Stimulated activated naive CD8-positive, alpha-beta T cell treated with anti-CD3 and anti-CD28 coated beads, Interleukin-15, amount 100 ng/mL, for 72 hours (primary cell): ENCODE results near the gene MNDA.

Experiments used
- ATAC-seq: fragments of 150-1000 bp; cut with Tn5 transposase; 2 replicates; pipeline ENCODE4 v1.10.0; 2021; ENCODE audit warnings: mild to moderate bottlenecking, moderate library complexity
- DNase-seq, 2 donors: peaks; one replicate each; pipeline ENCODE4 v3.0.0; 2021 to 2022
- H3K27ac Mint-ChIP-seq, 2 donors: one replicate each; pipeline ENCODE4 v1.8.0; 2022; ENCODE audit warnings: mild to moderate bottlenecking in 2 of 2, mixed read lengths in 2 of 2, moderate library complexity in 2 of 2
- H3K27me3 Mint-ChIP-seq: one replicate; pipeline ENCODE4 v1.8.0; 2022; ENCODE audit warnings: mixed read lengths
- H3K4me1 Mint-ChIP-seq: one replicate; pipeline ENCODE4 v1.8.0; 2022; ENCODE audit warnings: mild to moderate bottlenecking, mixed read lengths
- H3K4me3 Mint-ChIP-seq, 2 donors: one replicate each; pipeline ENCODE4 v1.8.0; 2022; ENCODE audit warnings: mild to moderate bottlenecking in 2 of 2, mixed read lengths in 2 of 2, moderate library complexity in 1 of 2
- H3K9me3 Mint-ChIP-seq, 2 donors: one replicate each; pipeline ENCODE4 v1.8.0; 2022; ENCODE audit warnings: mixed read lengths in 2 of 2

The MNDA gene

DNA sequence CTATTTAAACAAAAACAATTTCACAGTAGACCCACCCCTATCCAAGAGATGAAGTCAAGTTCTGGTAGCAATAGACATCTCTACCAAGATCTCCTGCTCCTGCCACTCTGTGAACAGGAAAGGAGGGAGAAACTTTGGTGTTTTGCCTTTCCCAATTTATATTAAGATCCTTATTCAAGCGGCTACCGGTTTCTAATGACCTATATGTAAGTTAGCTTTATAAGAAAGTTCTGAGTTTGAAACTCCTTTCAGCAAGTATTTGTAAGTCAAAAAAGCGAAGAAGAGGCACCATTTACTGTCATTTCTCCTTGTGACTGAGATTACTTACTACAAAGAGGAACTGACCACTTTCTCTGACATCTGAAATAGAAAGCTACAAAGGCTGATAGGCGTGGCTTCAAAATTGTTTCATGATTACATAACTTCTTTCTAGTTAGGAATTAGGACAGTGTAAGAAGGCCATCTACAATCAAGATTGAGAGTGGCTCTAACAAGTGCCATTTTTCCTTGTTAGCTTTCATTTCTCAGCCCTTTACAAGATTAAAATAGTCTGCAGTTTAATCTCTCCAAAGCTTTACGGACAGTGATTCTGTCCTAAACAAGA, at the start of gene MNDA:
Gene MNDA (plus strand): TSS at position 448 of the 604 bp plus-strand sequence. CDS start 10,803 bp downstream, outside the sequence.
- Mint-ChIP-seq H3K27me3 (no peaks in the 10 kb centered on the region), H3K9me3 (peaks cover 26% of the 10 kb centered on the region in 2 donors), H3K27ac (peak within 1 kb of the TSS in 1 of 2 donors; percentile 47), H3K4me3 (no peak within 1 kb of the TSS), H3K4me1 (peaks cover 7% of the 10 kb centered on the region)
- DNase-seq (no peak), ATAC-seq (no peak)

DNA sequence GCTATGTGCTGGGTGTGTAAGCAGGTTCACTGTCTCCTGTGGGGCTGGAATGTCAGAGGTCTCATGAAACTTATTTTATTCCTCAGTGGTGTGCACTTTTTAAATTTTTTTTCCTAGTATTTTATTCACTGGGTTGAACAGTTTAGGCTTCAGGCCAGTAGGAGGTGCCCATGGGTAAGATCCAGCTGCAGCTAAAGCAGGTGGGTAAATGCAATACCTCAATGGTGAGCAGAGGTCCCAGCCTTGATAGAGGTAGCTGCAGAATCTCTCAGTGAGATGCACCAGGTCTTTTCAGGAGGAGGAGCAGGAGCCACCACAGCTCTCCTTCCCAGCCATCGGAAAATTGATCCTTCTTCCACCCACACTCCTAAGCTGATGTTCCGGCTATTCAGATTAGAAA, 37.5 kb upstream of the MNDA start:
- no peak overlapping the region for H3K27ac Mint-ChIP-seq
- DNase-seq (peak in 1 of 2 donors; percentile 13), ATAC-seq (no peak)
- H3K4me1 Mint-ChIP-seq = no peaks in the 10 kb centered on the region
- no peaks in the 10 kb centered on the region for H3K9me3 Mint-ChIP-seq
- no peak overlapping the region for H3K4me3 Mint-ChIP-seq
- H3K27me3 Mint-ChIP-seq = peaks cover 35% of the 10 kb centered on the region

DNA sequence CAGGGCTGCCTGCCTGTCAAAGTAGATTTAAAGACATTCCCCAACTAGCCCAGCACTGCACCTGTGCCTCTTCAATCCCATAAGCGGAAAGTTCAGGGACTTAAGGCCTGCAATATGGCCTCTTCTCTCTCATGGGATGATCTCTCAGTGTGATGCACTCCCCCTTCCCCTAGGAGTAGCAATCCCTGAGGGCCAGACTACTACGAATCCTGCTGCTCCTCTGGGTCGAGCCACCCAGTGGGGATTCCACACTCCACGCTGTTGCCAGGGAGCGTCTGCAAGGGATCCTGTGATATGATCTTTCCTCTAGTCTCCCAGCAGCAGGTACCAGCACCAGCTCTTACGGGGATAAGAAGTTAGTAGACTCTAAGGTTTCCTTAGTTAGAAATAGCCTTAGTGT, 36.9 kb upstream of the MNDA start:
- no peaks in the 10 kb centered on the region for H3K9me3 Mint-ChIP-seq
- peaks cover 35% of the 10 kb centered on the region for H3K27me3 Mint-ChIP-seq
- H3K27ac Mint-ChIP-seq = no peak overlapping the region
- ATAC-seq (no peak), DNase-seq (no peak)
- no peak overlapping the region for H3K4me3 Mint-ChIP-seq
- H3K4me1 Mint-ChIP-seq = no peaks in the 10 kb centered on the region

DNA sequence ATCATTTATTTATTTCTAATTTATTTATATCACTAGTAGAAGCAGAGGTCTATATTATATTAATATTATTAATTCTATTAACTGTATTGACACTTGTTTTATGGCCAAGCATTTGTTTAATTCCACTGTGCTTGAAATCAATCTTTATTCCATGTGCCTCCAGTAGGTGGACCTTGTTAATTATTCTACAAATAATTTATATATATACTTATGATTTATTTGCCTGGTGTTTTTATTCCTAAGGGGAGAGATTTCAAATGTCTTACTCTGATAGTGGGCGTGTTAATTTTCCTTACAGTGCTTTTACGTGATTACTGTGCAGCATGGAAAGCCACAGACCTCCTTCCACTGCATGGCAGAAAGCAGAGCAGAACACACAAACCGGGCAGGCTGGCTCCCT, 32.6 kb upstream of the MNDA start:
- Mint-ChIP-seq H3K27me3 (peaks cover 64% of the 10 kb centered on the region), H3K4me3 (no peak overlapping the region), H3K9me3 (no peaks in the 10 kb centered on the region), H3K27ac (no peak overlapping the region), H3K4me1 (no peaks in the 10 kb centered on the region)
- DNase-seq = no peak
- ATAC-seq = no peak

DNA sequence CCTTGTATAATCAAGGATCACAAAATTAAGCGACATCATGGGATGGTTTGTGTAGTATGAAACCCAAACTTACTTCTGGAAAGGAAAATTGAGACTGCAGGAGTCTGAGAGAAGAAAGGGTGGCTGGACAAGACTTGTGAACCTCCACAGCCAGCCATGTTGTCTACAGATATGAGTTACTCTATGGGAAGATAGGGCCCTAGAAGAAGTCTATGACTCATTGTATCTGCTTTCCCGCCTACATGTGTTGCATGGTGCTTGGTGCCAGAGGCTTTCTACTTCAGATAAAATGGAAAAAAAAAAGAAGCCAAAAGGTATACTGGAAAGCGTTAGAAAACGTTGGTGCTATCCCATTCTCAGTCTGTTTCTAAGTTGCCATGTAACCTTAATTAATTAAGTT, 31.5 kb upstream of the MNDA start:
- no peak for DNase-seq
- ATAC-seq = no peak
- Mint-ChIP-seq H3K4me3 (no peak overlapping the region), H3K27me3 (peaks cover 60% of the 10 kb centered on the region), H3K4me1 (no peaks in the 10 kb centered on the region), H3K9me3 (no peaks in the 10 kb centered on the region), H3K27ac (no peak overlapping the region)

DNA sequence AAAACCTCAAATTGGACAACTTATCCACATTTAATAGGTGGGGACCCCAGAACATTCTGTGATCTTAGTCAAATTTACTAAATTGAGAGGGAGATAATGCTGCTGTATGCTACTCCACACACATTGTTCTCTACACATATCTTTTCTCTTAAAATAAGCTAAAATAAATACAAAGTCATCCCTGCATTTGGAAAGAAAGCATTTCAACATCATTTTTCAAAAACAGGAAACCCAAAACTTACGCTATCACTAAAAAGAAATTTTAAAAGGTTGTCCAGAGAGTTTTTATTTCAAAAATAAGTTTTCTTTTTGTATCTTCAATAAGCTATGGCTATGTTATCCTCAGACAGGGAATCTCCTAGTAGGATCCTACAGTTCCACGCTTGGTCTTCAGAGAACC, 30.6 kb upstream of the MNDA start:
- peaks cover 53% of the 10 kb centered on the region for H3K27me3 Mint-ChIP-seq
- H3K4me3 Mint-ChIP-seq = no peak overlapping the region
- H3K27ac Mint-ChIP-seq = no peak overlapping the region
- ATAC-seq (no peak), DNase-seq (no peak)
- no peaks in the 10 kb centered on the region for H3K9me3 Mint-ChIP-seq
- H3K4me1 Mint-ChIP-seq = no peaks in the 10 kb centered on the region

DNA sequence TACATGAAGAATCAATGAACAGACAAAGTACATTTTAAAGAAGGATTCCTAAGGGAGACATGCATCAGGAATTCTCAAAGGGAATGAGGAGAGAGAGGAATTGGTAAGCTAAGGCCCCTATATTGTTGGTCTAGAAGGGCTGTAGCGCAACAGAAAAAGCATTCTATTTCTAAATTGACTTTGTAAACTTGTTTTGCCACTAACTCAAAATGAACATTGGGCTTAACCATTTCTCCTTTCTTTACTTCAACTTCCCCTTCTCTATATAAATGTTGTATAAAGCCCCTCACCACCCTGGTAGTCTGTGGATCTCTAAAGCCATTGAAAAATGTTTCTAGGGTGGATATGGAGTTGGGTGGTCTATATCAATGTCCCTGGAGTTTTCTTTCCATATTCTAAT, 29.8 kb upstream of the MNDA start:
- DNase-seq (no peak), ATAC-seq (no peak)
- no peaks in the 10 kb centered on the region for H3K4me1 Mint-ChIP-seq
- peaks cover 47% of the 10 kb centered on the region for H3K27me3 Mint-ChIP-seq
- H3K4me3 Mint-ChIP-seq = no peak overlapping the region
- no peak overlapping the region for H3K27ac Mint-ChIP-seq
- no peaks in the 10 kb centered on the region for H3K9me3 Mint-ChIP-seq

DNA sequence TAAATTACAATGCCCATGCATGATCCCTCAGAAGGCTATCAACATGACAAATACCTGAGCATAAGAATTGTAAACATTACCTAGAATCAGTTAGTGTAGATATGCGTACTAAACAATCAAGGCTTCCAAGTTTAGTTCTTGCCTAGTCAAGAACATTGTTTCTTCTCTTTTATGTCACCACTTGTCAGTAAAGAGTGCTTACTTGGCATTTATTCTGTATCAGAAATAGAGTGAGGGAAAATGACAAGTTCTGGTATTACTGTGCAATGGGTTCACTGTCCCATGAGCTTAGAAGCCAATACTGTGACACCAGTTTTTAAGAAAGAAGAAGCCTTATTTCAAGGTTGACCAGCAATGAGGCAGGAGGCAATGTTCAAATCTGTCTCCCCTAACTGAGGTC, 27.5 kb upstream of the MNDA start:
- Mint-ChIP-seq H3K4me1 (no peaks in the 10 kb centered on the region), H3K27me3 (peaks cover 39% of the 10 kb centered on the region), H3K9me3 (no peaks in the 10 kb centered on the region), H3K4me3 (no peak overlapping the region), H3K27ac (no peak overlapping the region)
- ATAC-seq (no peak), DNase-seq (no peak)

DNA sequence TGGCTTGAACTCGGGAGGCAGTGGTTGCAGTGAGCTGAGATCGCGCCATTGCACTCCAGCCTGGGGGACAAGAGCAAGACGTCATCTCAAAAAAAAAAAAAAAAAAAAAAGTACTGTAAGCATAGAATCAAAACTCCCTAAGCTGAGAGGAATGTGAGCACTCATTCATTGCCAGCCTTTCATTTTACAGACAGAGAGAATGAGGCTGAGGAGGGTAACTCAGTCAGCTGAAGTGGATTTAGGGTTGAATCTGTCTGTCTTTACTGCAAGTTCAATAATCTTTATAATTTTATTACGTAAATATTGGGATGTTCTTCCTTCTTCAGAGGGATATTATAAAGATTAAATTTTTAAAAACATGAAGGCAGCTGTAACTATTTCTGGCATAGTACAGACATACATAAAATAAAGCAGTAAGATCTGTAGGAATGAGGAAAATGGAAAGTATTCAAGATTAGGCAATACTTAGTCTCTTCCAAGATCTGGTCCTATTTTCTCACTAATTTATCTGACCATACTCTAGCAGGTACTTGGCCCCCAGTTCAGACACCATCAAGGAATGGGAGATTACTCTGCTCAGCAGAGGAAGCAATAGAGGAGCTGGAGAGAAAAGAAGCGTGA, 24.1 kb upstream of the MNDA start:
- DNase-seq = no peak
- Mint-ChIP-seq H3K9me3 (no peaks in the 10 kb centered on the region), H3K4me3 (no peak overlapping the region), H3K27me3 (peaks cover 42% of the 10 kb centered on the region), H3K4me1 (no peaks in the 10 kb centered on the region), H3K27ac (no peak overlapping the region)
- ATAC-seq = no peak

DNA sequence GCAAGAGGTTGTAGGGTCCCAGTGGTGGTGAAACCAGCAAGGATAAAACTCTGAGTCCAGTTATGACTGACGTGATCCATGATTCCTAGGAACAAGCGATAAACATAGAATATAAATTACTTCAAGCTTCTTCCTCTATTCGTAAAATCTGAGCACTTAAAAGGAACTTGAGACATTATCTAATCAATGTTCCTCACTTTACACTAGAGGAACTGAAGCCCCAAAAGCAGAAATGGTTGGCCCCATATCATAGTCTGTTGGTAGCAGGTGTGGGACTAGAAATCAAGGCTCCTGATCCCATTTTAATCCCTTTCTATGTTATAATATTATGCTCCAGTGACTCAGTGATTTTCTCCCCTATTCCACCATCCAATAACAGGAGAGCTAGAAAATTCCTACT, 21.9 kb upstream of the MNDA start:
- H3K4me1 Mint-ChIP-seq = no peaks in the 10 kb centered on the region
- no peak overlapping the region for H3K27ac Mint-ChIP-seq
- DNase-seq (no peak), ATAC-seq (no peak)
- no peak overlapping the region for H3K4me3 Mint-ChIP-seq
- no peaks in the 10 kb centered on the region for H3K9me3 Mint-ChIP-seq
- peaks cover 21% of the 10 kb centered on the region for H3K27me3 Mint-ChIP-seq

DNA sequence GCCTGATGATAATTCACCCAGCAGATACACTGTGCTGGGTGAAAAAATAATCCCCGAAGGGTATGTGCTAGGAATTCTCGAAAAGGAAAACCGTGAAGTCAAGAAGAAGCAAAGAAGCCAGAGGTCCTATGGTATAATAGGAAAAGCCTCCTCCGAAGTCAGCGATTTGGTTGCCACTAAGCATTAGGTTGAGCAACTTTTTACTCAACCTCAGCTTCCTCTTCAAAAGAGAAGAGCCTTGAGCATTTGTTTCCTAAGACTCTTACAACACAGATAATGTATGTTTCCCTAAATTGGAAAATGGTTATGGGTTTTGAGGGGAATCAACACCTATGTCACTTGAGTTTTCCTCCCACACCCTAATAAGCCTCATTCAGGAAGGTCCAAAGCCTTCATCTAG, 21.3 kb upstream of the MNDA start:
- H3K27me3 Mint-ChIP-seq = peaks cover 21% of the 10 kb centered on the region
- no peak overlapping the region for H3K27ac Mint-ChIP-seq
- no peak overlapping the region for H3K4me3 Mint-ChIP-seq
- no peaks in the 10 kb centered on the region for H3K4me1 Mint-ChIP-seq
- DNase-seq (no peak), ATAC-seq (no peak)
- no peaks in the 10 kb centered on the region for H3K9me3 Mint-ChIP-seq

DNA sequence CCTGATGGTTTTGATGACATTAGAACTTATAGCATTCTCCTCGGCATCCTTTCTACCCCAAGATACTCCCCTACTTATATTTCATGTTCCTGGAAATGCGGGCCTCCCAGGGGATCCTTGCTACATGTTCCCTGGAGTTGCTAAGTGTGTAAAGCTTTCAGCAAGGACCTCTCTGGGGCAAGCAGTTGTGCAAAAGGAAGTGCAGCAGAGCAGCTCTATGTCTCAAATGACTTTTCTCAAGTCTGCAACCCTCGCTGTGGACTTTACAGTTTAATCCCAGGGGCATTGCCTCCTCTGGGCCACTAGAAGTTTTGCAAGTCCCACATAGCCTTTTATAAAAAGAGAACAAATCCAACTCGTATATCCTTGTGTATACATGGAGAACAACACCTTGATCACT, 20.8 kb upstream of the MNDA start:
- no peak overlapping the region for H3K4me3 Mint-ChIP-seq

DNA sequence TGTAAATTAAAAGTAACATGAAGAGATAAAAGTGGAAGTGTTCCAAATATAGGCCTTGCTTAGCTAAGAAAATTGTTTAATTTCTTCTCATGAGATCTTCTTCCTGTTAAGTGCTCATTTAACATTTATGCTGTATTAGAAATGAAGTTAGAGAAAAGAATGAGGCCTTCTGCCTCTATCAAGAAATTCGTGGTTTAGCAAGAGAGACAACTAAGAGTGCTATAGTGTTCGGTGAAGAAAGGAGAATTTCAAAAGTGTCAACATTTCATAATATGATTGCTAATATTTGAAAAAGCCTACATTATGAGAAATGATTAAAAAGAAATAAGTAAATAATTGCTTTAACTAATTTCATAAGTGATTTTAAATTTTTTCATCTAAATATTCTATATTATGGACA, 18.8 kb upstream of the MNDA start:
- H3K27me3 Mint-ChIP-seq = peaks cover 21% of the 10 kb centered on the region
- H3K4me1 Mint-ChIP-seq = no peaks in the 10 kb centered on the region
- H3K27ac Mint-ChIP-seq = no peak overlapping the region
- no peak for ATAC-seq
- no peak for DNase-seq
- no peaks in the 10 kb centered on the region for H3K9me3 Mint-ChIP-seq
- no peak overlapping the region for H3K4me3 Mint-ChIP-seq

More for the DNA sequence above, 20.8 kb upstream of the MNDA start:
- DNase-seq = no peak
- no peak for ATAC-seq
- Mint-ChIP-seq H3K27me3 (peaks cover 21% of the 10 kb centered on the region), H3K27ac (no peak overlapping the region), H3K4me1 (no peaks in the 10 kb centered on the region), H3K9me3 (no peaks in the 10 kb centered on the region)

DNA sequence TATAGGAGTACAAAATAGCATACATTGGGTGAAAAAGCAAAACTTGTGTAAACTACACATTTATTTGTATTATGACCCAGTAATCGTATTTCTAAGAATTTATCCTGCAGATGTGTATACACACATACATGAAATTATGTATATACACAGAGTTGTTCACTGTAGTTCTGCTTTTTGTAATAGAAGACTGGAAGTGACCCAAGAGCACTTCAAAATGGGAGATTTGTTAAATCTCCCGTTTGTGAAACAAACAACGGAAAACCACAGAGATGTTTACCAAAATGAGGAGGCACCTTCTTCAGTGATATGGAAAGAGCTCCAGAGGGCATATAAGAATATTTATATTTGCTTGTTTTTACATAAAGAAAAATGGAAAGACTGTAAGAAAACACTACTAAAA, 18.0 kb upstream of the MNDA start:
- Mint-ChIP-seq H3K9me3 (no peaks in the 10 kb centered on the region), H3K27ac (no peak overlapping the region), H3K4me1 (no peaks in the 10 kb centered on the region), H3K4me3 (no peak overlapping the region), H3K27me3 (peaks cover 21% of the 10 kb centered on the region)
- ATAC-seq (no peak), DNase-seq (no peak)

DNA sequence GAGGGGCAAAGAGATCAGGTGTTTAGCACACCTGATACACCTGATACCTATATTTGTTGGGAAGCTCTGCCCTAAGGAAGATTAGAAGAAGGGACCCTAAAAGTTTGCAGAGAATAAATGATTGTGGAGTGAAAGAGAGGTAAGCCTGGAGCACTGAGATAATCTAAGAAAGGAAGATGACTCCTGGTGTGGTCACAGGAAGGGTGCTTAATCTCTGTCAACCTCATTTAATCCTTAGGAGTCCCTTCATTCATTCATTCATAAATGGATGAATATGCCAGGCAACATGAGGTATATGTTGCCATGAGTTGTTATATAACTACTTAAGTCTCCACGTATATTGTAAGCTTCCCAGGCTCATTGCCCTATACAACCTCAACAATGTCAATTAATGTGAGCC, 16.2 kb upstream of the MNDA start:
- H3K27me3 Mint-ChIP-seq = peaks cover 19% of the 10 kb centered on the region
- no peaks in the 10 kb centered on the region for H3K9me3 Mint-ChIP-seq
- peak overlapping the region in 1 of 2 donors; percentile 23 for H3K27ac Mint-ChIP-seq

DNA sequence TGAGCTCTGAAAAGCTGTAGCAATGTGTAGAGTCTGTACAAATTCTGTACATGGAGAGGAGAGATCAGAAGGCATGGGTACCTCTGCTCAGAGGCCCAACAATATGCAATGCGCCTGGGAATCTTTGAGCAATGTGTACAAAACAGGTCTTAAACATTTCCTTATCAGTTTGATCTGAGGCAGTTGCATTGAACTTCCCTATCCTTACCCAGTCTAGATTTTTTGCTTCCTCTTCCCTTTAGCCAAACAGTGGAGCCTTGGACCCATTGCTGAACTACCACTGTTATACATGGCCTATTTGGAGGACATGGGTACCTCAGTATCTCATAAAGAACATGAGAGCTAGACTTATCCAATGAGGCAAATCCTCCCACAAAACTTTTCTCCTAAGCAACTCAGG, 12.6 kb upstream of the MNDA start:
- no peak for ATAC-seq
- no peak for DNase-seq
- peaks cover 10% of the 10 kb centered on the region for H3K4me1 Mint-ChIP-seq
- no peak overlapping the region for H3K4me3 Mint-ChIP-seq
- H3K9me3 Mint-ChIP-seq = no peaks in the 10 kb centered on the region
- peaks cover 10% of the 10 kb centered on the region for H3K27me3 Mint-ChIP-seq
- no peak overlapping the region for H3K27ac Mint-ChIP-seq

More for the DNA sequence above, 16.2 kb upstream of the MNDA start:
- no peak for ATAC-seq
- DNase-seq = no peak
- Mint-ChIP-seq H3K4me3 (no peak overlapping the region), H3K4me1 (peaks cover 10% of the 10 kb centered on the region)

DNA sequence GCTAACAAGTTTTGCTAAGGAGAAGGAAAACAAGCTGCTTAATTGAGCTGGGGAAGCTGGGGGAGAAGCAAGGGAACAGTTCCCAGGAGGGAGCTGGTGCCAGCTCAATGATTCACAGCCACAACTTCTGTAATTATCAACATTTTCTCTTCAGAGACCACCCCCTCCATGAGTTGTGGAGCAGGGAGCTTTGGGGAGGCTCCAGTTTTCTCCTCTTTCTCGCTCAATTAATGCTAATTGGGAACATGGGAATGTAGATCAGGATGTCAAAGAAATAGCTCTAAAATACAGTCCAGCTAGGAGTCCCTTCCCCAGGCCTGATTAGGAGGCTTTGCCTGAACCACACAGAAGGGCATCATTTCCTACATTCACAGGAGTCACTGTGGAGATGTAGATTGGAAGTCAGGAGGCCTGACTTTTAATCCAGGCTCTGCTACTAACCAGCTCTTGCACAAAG, 12.1 kb upstream of the MNDA start:
- DNase-seq (no peak), ATAC-seq (no peak)
- Mint-ChIP-seq H3K27ac (no peak overlapping the region), H3K4me1 (peaks cover 10% of the 10 kb centered on the region), H3K27me3 (peaks cover 14% of the 10 kb centered on the region), H3K4me3 (no peak overlapping the region), H3K9me3 (no peaks in the 10 kb centered on the region)
